Stromal cell of bone marrow (primary cell): Measurements from ENCODE around the gene SRSF1.
"Not testable (repeated sequence)": the region's sequence is repeated elsewhere in the genome, so short reads cannot be mapped to it uniquely, and the experiment has no call there.

Experiments
- DNase-seq: peaks from one replicate; pipeline ENCODE4 v3.0.0-alpha.2; 2012; ENCODE audit warnings: low read depth

Gene SRSF1

DNA sequence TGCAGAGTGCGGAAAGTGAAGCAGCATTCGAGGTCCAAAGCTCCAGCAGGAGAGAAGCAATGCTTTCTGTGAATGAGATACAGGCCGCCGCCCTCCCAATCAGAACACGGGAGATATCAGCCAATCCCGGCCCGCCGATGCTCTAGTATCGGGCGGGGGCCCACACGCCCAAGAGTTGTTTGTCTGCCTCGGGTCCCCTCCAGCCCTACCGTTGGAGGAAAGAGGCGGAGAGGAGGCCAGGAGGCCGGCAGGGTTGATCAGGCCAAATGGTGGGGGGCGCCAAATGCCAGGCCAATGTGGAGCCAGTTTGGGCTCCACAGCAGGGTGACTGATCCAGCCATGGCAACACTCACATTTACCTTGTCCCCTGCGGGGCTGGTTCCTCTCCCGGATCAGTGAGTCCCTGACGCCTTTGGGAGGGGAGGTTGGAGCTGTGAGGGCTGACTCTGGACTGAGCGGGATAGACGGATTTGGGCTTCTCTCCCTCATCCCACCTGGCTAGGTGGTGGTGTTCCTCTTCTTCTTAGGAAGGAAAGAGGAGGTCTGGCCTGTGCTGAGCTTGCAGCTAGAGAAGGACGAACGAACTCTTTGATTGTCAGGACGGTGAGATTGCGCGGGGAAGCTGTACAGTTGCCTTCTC, 41.4 kb downstream of the SRSF1 start:
- no peak for DNase-seq

DNA sequence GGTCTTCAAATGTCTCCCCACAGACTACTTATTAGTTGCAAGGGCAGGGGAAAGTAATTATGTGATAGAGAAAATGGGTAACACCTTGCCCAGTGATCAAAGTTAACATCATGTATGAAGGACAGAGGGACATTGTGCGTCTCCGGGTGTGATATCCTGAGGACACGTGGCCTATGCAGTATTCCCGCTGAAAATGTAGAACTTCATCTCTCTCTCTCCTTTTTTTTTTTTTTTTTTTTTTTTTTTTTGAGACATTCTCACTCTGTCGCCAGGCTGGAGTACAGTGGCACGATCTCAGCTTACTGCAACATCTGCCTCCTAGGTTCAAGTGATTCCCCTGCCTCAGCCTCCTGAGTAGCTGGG, 43.9 kb downstream of the SRSF1 start:
- DNase-seq = no peak

GRCh38 chr17:57962279-57963148, 44.5 kb downstream of the SRSF1 start:
- no peak for DNase-seq

GRCh38 chr17:57959929-57960328, 47.1 kb downstream of the SRSF1 start:
- no peak for DNase-seq

DNA sequence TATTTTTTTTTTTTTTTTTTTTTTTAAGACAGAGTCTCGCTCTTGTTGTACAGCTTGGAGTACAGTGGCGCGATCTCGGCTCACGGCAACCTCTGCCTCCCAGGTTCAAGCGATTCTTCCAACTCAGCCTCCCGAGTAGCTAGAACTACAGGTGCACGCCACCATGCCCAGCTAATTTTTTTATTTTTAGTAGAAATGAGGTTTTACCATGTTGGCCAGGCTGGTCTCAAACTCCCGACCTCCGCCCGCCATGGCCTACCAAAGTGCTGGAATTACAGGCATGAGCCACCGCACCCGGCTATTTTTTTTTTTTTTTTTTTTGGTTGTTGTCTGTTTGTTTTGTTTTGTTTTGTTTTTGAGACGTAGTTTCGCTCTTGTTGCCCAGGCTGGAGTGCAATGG, 48.7 kb downstream of the SRSF1 start:
- not testable (repeated sequence) for DNase-seq

GRCh38 chr17:57957886-57958285, 49.2 kb downstream of the SRSF1 start:
- DNase-seq = no peak

DNA sequence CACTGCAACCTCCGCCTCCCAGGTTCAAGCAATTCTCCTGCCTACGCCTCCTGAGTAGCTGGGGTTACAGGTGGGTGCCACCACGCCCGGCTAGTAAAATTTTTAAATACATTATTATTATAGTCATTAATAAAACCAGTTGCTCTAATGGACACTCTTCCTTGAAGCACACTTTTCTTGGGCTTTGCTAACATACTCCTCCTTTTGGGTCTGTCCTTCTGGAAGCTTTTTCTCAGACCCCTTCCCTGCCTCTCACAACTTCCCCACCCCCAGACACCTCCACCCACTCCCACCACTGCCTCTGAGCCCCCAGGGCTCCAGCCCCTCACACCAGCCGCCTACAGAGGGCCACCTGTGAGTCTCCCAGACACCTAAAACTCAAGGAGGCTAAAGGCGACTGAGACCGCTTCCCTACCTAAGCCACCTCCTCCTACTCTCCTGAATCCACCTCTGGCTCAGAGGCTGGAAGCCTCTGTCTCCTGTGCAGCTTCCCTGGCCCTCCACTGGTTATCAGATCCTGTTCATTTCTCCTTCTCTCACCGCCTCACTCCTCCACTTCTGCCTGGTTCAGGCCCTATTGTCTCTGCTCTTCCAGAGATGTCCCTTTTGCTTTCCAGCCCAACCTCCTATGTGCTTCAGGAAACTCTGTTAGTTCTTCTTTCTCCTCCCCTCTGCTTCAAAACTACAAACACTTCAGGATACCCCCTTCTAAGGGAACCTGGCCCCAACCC, 49.8 kb downstream of the SRSF1 start:
- no peak for DNase-seq

- DNase-seq = no peak
Observed at GRCh38 chr17:57956291-57957119, 50.5 kb downstream of the SRSF1 start.

- DNase-seq = no peak
Observed at GRCh38 chr17:57955183-57955931, 51.7 kb downstream of the SRSF1 start, which contains the start of gene CUEDC1. Gene CUEDC1, minus strand, starts transcription at chr17:57955412. Its CDS starts 69,848 bp downstream, at chr17:57885564.

GRCh38 chr17:57954397-57955182, 52.5 kb downstream of the SRSF1 start:
- no peak for DNase-seq

DNA sequence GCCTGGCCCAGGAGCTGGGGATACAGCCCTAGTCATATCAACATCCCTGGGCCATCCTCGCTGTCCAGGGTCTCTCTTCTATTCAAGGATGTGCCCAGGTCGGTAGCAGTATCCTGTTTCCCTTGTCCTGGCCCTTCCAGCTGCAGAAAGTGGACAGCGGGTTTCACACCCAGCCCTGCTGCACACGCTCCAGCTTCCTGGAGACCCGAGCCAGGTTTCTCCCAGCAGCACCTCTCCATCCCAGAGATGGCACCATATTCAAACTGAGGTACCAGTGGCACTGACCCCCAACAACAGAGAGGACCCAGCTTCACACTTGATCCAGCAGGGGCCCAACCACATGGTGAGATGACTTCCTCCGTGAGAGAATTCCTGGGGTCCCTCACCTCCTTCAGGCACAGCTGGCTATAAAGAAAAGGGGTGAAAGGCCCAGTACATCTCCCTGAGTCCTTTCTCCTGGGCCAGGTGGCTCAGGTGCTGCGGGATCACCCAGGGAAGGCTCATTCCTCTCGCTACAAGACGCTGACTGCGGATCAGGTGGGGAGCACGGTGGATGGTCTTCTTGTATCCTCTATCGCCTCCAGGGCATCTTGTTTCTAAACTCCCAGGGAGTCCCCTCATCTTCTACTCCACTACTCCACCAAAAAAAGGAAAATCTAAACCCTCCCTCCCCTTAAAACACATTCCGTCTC, 53.2 kb downstream of the SRSF1 start:
- no peak for DNase-seq
